Measurements from ENCODE around the gene TDRD5. TPM values are rescaled to one million over a fixed set of nuclear protein-coding genes. Genes with fewer than 3 reads are reported as not detected.
A peak's percentile ranks its signal among the peaks of the same experiment; 100 is the strongest.
"Not testable (repeated sequence)": the region's sequence is repeated elsewhere in the genome, so short reads cannot be mapped to it uniquely, and the experiment has no call there.

The TDRD5 gene
- total RNA-seq, 3 donors from 2014 or later, result not detected

DNA sequence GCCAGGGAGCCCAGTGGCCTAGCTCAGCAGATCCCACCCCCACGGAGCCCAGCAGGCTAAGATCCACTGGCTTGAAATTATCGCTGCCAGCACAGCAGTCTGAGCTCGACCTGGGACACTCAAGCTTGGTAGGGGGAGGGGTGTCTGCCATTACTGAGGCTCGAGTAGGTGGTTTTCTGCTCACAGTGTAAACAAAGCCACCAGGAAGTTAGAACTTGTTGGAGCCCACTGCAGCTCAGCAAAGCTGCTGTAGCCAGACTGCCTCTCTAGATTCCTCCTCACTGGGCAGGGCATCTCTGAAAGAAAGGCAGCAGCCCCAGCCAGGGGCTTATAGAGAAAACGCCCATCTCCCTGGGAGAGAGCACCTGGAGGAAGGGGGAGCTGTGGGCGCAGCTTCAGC, 102.9 kb downstream of the TDRD5 start:
- not testable (repeated sequence) for ATAC-seq; DNase-seq; H3K36me3 Mint-ChIP-seq (ENCODE audit: insufficient read depth); H3K4me3 Mint-ChIP-seq; H3K4me1 Mint-ChIP-seq (ENCODE audit: low read depth); H3K9me3 Mint-ChIP-seq
- H3K27me3 Mint-ChIP-seq (ENCODE audit: low read depth), result peaks cover 15% of the 10 kb centered on the region

GRCh38 chr1:179702946-179703539, 111.4 kb downstream of the TDRD5 start:
- Mint-ChIP-seq H3K27me3 (ENCODE audit: low read depth) (peaks cover 3% of the 10 kb centered on the region), H3K4me3 (no peak overlapping the region), H3K9me3 (no peaks in the 10 kb centered on the region), H3K36me3 (ENCODE audit: insufficient read depth) (no peaks in the 10 kb centered on the region), H3K4me1 (ENCODE audit: low read depth) (peaks cover 2% of the 10 kb centered on the region)
- ATAC-seq (no peak), DNase-seq (no peak)

GRCh38 chr1:179706339-179706941, 114.8 kb downstream of the TDRD5 start:
- Mint-ChIP-seq H3K27me3 (ENCODE audit: low read depth) (no peaks in the 10 kb centered on the region), H3K4me1 (ENCODE audit: low read depth) (peaks cover 13% of the 10 kb centered on the region), H3K4me3 (no peak overlapping the region), H3K36me3 (ENCODE audit: insufficient read depth) (no peaks in the 10 kb centered on the region), H3K9me3 (no peaks in the 10 kb centered on the region)
- ATAC-seq, result no peak
- peak; percentile 49 for DNase-seq

GRCh38 chr1:179707406-179707805, 115.8 kb downstream of the TDRD5 start:
- no peak overlapping the region for H3K4me3 Mint-ChIP-seq
- DNase-seq (no peak), ATAC-seq (no peak)
- no peaks in the 10 kb centered on the region for H3K27me3 Mint-ChIP-seq (ENCODE audit: low read depth)
- H3K9me3 Mint-ChIP-seq, result no peaks in the 10 kb centered on the region
- peaks cover 13% of the 10 kb centered on the region for H3K4me1 Mint-ChIP-seq (ENCODE audit: low read depth)
- H3K36me3 Mint-ChIP-seq (ENCODE audit: insufficient read depth), result no peaks in the 10 kb centered on the region

- peaks cover 7% of the 10 kb centered on the region for H3K9me3 Mint-ChIP-seq
- no peaks in the 10 kb centered on the region for H3K27me3 Mint-ChIP-seq (ENCODE audit: low read depth)
- DNase-seq (no peak), ATAC-seq (no peak)
- H3K36me3 Mint-ChIP-seq (ENCODE audit: insufficient read depth), result no peaks in the 10 kb centered on the region
- H3K4me3 Mint-ChIP-seq, result no peak overlapping the region
- H3K4me1 Mint-ChIP-seq (ENCODE audit: low read depth), result peaks cover 13% of the 10 kb centered on the region
Observed at GRCh38 chr1:179708434-179709195, 117.0 kb downstream of the TDRD5 start.

GRCh38 chr1:179709841-179710329, 118.3 kb downstream of the TDRD5 start:
- Mint-ChIP-seq H3K36me3 (ENCODE audit: insufficient read depth) (no peaks in the 10 kb centered on the region), H3K4me1 (ENCODE audit: low read depth) (peaks cover 13% of the 10 kb centered on the region), H3K9me3 (peaks cover 18% of the 10 kb centered on the region), H3K27me3 (ENCODE audit: low read depth) (no peaks in the 10 kb centered on the region), H3K4me3 (no peak overlapping the region)
- ATAC-seq, result peak; percentile 32 to 55
- DNase-seq, result no peak

- H3K9me3 Mint-ChIP-seq, result peaks cover 56% of the 10 kb centered on the region
- H3K27me3 Mint-ChIP-seq (ENCODE audit: low read depth), result peaks cover 3% of the 10 kb centered on the region
- ATAC-seq (no peak), DNase-seq (no peak)
- H3K36me3 Mint-ChIP-seq (ENCODE audit: insufficient read depth), result peaks cover 5% of the 10 kb centered on the region
- no peak overlapping the region for H3K4me3 Mint-ChIP-seq
- H3K4me1 Mint-ChIP-seq (ENCODE audit: low read depth), result peaks cover 8% of the 10 kb centered on the region
Observed at GRCh38 chr1:179714159-179714558, 122.5 kb downstream of the TDRD5 start.

- Mint-ChIP-seq H3K9me3 (peaks cover 61% of the 10 kb centered on the region), H3K4me3 (no peak overlapping the region), H3K27me3 (ENCODE audit: low read depth) (peaks cover 3% of the 10 kb centered on the region), H3K36me3 (ENCODE audit: insufficient read depth) (peaks cover 5% of the 10 kb centered on the region), H3K4me1 (ENCODE audit: low read depth) (peaks cover 3% of the 10 kb centered on the region)
- ATAC-seq (no peak), DNase-seq (no peak)
Observed at GRCh38 chr1:179714623-179715022, 123.0 kb downstream of the TDRD5 start.

GRCh38 chr1:179719272-179719671, 127.6 kb downstream of the TDRD5 start:
- Mint-ChIP-seq H3K36me3 (ENCODE audit: insufficient read depth) (peaks cover 5% of the 10 kb centered on the region), H3K9me3 (peaks cover 66% of the 10 kb centered on the region), H3K4me1 (ENCODE audit: low read depth) (no peaks in the 10 kb centered on the region), H3K4me3 (no peak overlapping the region), H3K27me3 (ENCODE audit: low read depth) (peaks cover 3% of the 10 kb centered on the region)
- no peak for ATAC-seq
- no peak for DNase-seq

DNA sequence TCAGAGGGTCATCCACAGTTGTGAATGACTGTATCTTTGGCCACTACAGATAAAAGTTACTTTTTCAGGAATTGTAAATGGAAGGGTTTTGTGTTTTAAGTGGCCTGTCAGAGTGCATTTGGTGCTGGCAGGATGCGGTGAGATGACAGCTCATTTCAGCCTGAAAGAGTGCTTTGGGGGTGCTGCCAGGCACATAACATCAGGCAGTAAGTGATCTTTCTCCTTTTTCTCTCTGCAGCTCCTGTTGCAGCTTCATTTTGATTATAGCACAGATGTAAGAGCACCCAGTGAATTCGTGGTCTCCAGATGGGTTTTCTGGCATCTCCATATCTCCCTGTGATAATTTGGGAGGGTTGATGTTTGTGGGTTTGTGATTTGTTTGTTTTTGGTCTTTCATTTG, 136.6 kb downstream of the TDRD5 start:
- H3K36me3 Mint-ChIP-seq (ENCODE audit: insufficient read depth), result no peaks in the 10 kb centered on the region
- no peaks in the 10 kb centered on the region for H3K9me3 Mint-ChIP-seq
- peaks cover 11% of the 10 kb centered on the region for H3K27me3 Mint-ChIP-seq (ENCODE audit: low read depth)
- no peak overlapping the region for H3K4me3 Mint-ChIP-seq
- ATAC-seq, result no peak
- DNase-seq, result no peak
- H3K4me1 Mint-ChIP-seq (ENCODE audit: low read depth), result no peaks in the 10 kb centered on the region

GRCh38 chr1:179729881-179730280, 138.2 kb downstream of the TDRD5 start:
- no peak overlapping the region for H3K4me3 Mint-ChIP-seq
- ATAC-seq (no peak), DNase-seq (no peak)
- no peaks in the 10 kb centered on the region for H3K36me3 Mint-ChIP-seq (ENCODE audit: insufficient read depth)
- H3K4me1 Mint-ChIP-seq (ENCODE audit: low read depth), result no peaks in the 10 kb centered on the region
- H3K27me3 Mint-ChIP-seq (ENCODE audit: low read depth), result peaks cover 11% of the 10 kb centered on the region
- no peaks in the 10 kb centered on the region for H3K9me3 Mint-ChIP-seq

GRCh38 chr1:179731643-179732042, 140.0 kb downstream of the TDRD5 start:
- H3K4me3 Mint-ChIP-seq, result no peak overlapping the region
- no peaks in the 10 kb centered on the region for H3K9me3 Mint-ChIP-seq
- H3K4me1 Mint-ChIP-seq (ENCODE audit: low read depth), result no peaks in the 10 kb centered on the region
- H3K27me3 Mint-ChIP-seq (ENCODE audit: low read depth), result peaks cover 18% of the 10 kb centered on the region
- DNase-seq (no peak), ATAC-seq (no peak)
- no peaks in the 10 kb centered on the region for H3K36me3 Mint-ChIP-seq (ENCODE audit: insufficient read depth)
